Ramos (cell line): Measurements from ENCODE around the gene HOXB6.

Experiments used
- in situ Hi-C: fragments of 300-500 bp; cut with MboI; formaldehyde crosslinking; loops from one replicate; pipeline ENCODE4 v1.14.3; 2022; ENCODE audit warnings: low sequenced_read_pairs; ENCODE audit not compliant: unreplicated experiment

Gene HOXB6

DNA sequence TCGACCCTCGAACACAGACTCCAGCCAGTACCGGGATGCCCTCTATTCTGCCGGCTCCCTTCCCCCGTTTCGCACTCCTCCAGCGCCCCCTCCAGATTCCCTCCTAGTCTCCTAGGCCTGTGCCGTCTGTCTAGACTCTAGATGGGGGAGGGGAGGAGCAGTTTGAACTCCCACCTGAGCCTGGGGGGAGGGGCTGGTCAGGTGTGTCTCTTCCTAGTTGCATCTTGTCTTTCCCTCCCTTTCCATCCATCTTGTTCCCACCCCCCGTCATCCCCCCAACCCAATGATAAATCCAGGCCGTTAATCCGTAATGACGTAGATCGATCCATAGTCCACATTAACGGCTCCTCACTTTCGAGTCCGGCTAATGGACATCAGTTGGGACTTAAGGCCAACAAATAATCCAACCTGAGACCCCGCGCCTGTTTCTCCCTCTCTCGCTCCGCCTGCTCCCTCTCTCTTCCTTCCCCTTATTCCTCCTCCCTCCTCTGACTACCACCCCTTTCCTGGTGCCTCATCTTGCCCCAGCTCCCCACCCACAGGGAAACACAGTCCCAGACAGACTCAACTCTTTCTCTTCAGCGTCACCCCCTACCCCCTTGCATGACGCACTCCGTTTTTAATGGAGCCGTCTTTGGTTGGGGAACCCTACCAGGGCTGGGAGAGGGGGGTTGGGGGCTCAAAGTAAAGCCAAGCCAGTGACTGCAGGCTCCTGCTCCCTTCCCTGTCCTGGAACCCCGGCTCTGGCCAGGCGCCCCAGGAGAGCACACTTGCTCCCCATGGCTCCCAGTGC, 7.9 kb downstream of the HOXB6 start:
- in situ Hi-C loops = no loop called here

- in situ Hi-C loops = no loop called here
Observed at GRCh38 chr17:48596000-48596734, 8.6 kb downstream of the HOXB6 start.

DNA sequence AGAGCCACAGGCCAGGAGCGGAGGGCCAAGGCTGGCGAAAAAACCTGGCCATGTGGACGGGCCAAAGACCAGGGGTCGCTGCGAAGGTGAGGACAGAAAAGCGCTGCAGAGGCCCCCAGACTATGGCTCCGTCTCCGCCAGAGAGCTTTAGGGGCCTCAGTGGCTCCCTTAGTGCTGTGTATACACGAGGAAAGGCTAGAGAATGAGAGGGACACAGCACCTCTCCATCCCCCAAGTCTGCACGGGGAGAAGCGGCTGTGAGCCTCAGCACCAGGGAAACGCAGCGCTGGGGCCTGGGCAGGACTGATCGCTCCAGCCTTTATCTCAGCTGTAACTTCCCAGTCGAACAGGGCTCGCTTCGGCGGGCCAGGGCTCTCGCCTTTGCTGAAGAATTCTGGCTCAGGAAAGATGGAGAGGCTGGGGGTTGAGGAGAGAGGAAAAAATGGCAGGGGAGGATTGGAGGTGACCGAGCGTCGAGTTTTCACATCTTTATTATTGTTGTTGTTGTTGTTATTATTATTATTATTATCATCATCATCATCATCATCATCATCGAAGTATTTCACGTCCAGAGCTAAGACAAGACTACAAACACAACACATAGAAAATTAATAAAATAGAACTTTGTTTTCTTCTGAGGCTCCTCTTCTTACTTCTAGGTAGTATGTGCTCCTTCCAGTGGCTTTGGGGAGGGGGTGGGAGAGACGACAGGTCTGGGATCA, 9.3 kb downstream of the HOXB6 start:
- in situ Hi-C loops = no loop called here

DNA sequence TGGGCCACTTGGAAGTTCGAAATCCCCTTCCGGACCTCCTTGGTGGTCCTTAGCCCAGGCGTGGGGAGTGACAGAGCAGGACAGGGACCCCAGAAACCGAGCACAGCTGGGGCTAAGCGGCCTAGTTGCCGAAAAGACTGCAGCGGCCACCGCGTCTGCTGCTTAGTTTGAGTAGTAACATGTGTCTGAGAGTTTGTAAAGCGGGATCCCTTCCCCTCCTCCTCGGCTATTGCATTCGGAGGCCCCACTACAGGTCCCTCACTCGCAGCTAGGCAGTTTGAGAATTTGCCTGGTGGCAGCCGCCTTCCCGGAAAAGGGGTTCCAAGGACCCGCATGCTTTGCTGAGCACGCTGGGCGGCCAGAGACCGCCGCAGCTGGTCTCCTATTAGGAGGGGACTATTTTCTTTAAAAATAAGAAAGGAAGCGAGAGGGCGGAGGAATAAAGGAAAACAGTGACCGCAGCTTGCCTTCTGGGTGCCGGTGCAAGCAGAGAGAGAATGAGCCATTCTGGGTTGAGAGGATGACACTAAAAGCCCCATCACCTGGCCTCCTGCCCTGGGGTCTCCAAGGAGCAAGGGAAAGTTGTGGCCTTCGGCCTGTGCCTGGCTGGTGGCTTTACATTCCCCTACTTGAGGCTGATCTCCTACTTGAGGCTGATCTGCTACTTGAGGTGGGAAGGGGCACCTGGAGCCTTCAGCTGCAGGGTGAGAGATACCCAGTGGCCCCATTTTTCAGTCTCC, 10.1 kb downstream of the HOXB6 start:
- in situ Hi-C loops = no loop called here

DNA sequence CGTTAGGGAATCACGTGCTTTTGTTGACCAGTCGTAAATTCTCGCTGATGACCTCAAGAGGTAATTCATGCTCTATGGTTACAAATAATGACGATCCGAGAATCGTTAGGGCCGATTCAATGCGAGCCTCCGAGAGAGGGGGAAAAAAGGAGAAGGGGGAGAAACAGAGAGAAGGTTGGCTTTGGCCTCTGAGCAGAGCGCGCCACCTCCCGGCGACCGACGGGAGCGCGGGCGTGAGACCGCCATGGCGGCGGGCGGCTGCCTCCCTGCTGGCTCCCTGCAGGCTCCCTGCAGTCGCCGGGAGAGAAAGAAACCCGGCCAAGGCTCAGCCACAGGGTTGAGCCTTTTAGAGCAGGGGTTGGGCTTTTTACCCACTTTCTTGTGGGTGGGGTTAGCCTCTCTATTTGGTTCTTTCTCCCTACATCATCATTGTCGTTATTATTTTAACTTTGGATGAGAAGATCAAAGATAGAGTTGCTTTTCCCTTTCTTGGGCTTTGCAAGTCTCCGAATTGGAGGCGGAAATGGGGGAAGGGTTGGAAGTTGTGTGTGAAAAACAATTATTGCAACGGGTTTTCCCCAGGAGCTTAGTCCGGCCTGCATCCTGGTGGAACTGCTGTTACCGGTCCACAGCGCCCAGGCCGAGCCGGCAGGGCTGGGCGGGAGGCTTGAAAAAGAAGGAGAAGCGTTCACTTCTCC, 10.8 kb downstream of the HOXB6 start:
- in situ Hi-C loops = no loop called here

DNA sequence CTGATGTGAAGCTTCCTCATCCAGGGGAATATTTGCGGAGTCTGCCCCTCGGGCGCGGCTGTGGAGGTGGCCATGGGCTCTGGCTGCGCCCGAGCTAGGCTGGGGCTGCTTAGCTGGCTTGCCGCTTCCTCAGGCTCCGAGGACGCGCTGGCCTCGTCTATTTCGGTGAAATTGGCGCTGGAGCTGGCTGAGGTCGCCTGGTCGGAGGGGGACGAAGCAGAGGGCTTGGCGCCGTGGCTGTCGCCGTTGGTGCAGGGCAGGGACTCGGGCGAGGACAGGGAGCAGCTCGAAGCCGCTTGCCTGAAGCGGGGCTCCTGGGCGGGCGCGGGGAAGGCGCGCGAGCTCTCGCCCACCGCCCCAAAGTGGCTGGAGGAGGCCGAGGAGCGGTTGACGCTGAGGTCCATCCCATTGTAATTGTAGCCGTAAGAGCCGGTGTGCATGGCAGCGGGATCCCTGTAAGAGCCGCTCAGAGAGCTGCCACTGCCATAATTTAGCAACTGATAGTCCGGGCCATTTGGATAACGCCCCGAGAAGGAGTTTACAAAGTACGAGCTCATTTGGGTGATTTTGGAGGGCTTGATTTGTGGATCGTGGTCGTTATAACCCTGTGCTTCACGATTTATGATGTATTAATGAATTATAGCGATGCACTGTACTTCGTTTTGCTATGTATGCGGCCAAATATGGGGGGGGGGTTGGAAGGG, 11.5 kb downstream of the HOXB6 start, which contains the start of gene HOXB5:
Gene HOXB5, minus strand, starts transcription at position 654 of the 704 bp plus-strand sequence. Its CDS starts 97 bp downstream, at position 557.
- in situ Hi-C loops = no loop called here

DNA sequence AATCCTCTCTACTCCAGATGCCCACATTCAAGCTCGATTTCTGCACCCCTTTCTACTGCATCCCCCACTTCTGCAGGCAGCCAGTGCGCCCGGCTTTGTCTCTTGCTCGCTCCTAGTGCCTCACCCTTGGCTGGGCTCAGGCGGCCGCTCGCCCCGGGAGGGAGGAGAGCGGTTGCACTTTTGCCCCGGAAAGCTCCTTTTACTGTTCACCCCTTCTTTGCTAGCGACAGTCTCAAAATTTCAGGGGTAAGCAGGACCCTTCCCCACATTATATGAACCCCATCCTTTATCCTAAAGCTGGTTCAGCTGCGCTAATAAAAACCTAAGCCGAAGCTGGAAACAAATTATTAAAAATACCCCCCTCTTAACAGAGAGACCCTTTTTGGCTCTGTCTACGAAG, 12.2 kb downstream of the HOXB6 start:
- in situ Hi-C loops = no loop called here

DNA sequence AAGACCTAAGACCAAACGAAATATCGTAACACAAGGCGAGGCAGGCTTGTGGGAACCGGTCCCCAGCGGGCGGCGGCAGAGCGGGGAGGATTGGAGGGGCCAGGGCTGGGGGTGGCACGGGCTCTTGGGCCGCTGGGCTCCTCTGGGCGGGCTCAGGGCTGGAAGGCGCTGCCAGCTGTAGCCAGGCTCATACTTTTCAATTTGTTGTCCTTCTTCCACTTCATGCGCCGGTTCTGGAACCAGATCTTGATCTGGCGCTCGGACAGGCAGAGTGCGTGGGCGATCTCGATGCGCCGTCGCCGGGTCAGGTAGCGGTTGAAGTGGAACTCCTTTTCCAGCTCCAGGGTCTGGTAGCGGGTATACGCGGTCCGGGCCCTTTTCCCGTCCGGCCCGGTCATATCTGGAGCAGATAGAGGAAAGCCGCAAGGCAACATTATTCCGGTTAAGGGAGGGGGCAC, 12.7 kb downstream of the HOXB6 start:
- in situ Hi-C loops = no loop called here

GRCh38 chr17:48591255-48592056, 13.3 kb downstream of the HOXB6 start:
- in situ Hi-C loops = no loop called here

GRCh38 chr17:48590607-48591161, 14.1 kb downstream of the HOXB6 start:
- in situ Hi-C loops = no loop called here

DNA sequence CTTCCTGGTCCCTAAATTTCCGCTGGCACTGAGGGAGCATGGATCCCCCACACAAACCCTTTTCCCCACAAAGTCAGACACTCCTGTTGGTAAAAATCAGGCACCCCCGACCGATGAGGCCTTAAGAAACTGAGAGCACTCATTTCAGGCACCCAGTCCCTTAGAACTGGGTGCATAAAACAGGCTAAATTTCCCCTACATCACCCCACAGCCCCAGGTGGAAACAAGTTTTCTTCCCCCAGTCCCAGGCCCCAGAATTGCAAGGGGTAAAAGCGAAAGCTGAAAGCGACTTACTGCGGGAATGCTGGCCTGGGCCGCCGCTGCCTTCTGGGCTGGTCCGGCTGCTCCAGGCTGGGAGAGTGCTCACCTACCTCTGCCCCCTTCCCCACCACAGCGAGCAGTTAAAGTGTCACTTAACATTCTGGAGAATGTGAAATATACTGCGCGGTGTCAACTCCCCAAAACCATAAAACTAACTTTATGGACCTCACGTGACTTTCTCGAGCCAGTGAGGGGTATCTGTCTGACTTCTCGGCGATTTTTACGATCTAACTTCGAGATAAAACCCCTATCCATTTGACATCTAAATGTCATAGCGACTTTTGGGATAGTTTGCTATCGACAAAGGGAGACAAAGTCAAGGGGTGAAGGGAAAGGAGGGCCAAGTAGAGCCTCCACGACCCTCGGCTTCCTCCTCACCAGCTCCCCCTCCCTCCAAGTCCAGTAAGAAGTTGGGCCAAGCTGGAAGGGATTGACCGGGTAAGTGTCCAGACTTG, 14.8 kb downstream of the HOXB6 start, which contains the start of gene HOXB3:
Gene HOXB3, minus strand, starts transcription at position 411 of the 776 bp plus-strand sequence. CDS start 37,767 bp downstream, outside the sequence.
- in situ Hi-C loops = no loop called here

DNA sequence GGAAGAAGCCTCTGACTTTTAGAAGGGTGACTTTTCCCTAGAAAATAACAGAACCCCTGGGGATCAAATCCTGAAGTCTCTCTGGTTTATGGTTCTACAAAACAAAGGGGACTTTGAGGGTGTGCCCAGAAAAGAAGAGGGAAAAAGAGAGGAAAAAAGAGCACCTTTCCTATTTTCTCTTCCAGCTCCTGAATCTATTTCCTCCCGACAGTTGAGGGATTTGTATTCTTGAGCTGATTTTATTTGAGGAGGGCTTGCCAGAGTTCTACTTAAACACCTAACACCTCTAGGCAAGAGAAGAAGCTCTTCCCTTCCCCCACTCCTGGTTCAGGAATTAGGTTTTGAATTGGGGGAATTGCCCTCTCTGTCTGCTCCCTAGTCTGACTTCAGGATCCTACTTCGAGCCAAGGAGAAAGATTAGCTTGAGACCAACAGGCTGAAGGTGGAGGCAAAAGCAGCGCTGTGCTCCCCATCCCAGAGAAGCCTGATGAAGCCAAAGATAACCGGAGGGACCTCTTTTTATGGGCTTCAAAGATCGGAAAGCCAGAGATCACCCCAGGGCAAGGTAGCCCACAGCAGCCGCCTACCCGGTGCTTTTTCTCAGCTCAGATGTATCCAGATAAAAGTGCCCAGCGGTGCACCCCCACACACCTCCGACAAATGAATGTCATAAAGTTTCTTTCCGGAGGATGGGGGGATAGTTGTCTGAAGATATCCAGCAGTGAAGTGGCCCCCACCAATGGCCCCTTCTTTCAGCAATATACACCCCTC, 15.5 kb downstream of the HOXB6 start:
- in situ Hi-C loops = no loop called here

GRCh38 chr17:48588528-48588927, 16.3 kb downstream of the HOXB6 start:
- in situ Hi-C loops = no loop called here

- in situ Hi-C loops = no loop called here
Observed at GRCh38 chr17:48588074-48588415, 16.7 kb downstream of the HOXB6 start.

DNA sequence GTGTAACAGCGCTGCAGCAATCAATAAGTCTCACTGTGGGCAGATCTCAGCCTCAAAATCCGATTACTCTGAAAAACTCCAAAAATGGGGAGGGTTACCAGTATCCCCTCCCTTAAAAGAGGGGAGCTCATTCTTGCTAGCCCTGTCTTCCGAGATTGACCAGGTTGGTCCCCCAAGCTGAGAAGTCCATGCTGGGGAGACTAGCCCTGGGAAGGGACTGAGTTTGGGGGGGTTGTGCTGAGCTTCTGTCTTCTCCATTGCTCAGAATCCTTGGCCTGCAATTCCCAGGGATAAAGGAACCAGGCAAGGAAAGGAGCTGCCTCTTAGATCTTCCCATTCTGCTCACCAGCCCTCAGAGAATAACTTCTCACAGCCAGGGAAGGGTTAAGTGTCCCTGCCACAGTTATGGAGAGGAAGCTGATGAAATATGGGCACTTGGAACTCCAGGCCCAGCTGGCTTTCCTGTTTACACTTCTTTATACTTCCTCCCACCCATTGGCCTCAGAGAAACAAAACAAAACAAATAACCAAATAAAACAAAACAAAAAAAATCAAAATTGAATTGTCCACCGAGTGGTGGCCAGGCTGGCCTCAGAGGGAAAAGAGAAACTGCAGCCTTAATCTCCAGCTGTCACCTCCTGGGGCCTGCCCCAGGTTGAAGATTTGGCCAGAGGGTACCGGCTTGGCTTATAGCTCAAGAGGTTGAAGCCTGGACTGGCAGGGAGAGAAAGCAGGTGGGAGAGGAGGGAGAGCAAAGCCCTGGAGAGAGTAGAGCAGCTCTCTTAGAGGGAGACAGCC, 17.3 kb downstream of the HOXB6 start:
- in situ Hi-C loops = no loop called here
